Hepatocyte (in vitro differentiated cells): ENCODE data around the gene PGGHG. TPM values are rescaled to one million over a fixed set of nuclear protein-coding genes. Genes with fewer than 3 reads are reported as not detected.
A peak's percentile ranks its signal among the peaks of the same experiment; 100 is the strongest.
"Not testable (repeated sequence)": the region's sequence is repeated elsewhere in the genome, so short reads cannot be mapped to it uniquely, and the experiment has no call there.

Experiments used
- DNase-seq: peaks from one replicate; pipeline ENCODE4 v3.0.0-alpha.2; 2016; ENCODE audit warnings: low spot score
- H2AFZ ChIP-seq: fragments of 200-600 bp; sonication (generic); 2 replicates; pipeline ENCODE4 v1.6.0; 2016; ENCODE audit warnings: antibody characterized with exemption, mild to moderate bottlenecking
- H3K27ac ChIP-seq: fragments of 200-600 bp; sonication (generic); 2 replicates; pipeline ENCODE4 v1.5.1; 2016; ENCODE audit warnings: mild to moderate bottlenecking
- H3K27me3 ChIP-seq: fragments of 200-600 bp; sonication (generic); 2 replicates; pipeline ENCODE4 v1.6.1; 2016
- H3K36me3 ChIP-seq: fragments of 200-600 bp; sonication (generic); replicated peaks from 2 replicates; pipeline ENCODE4 v1.5.1; 2016; ENCODE audit warnings: low read depth; ENCODE audit not compliant: insufficient read depth
- H3K4me1 ChIP-seq: fragments of 200-600 bp; sonication (generic); 2 replicates; pipeline ENCODE4 v1.5.1; 2016; ENCODE audit warnings: mild to moderate bottlenecking, moderate library complexity; ENCODE audit not compliant: insufficient read depth
- H3K4me2 ChIP-seq: fragments of 200-600 bp; sonication (generic); 2 replicates; pipeline ENCODE4 v1.6.0; 2016
- H3K4me3 ChIP-seq: fragments of 200-600 bp; sonication (generic); 2 replicates; pipeline ENCODE4 v1.5.1; 2016; ENCODE audit warnings: mild to moderate bottlenecking
- H3K79me2 ChIP-seq: fragments of 200-600 bp; sonication (generic); 2 replicates; pipeline ENCODE4 v1.6.0; 2017; ENCODE audit warnings: mild to moderate bottlenecking
- H3K9me2 ChIP-seq: fragments of 200-600 bp; sonication (generic); replicated peaks from 2 replicates; pipeline ENCODE4 v1.6.0; 2017; ENCODE audit warnings: mild to moderate bottlenecking; ENCODE audit not compliant: insufficient read depth
- H3K9me3 ChIP-seq: fragments of 200-600 bp; sonication (generic); 2 replicates; pipeline ENCODE4 v1.5.1; 2016; ENCODE audit warnings: low read depth, mild to moderate bottlenecking
- H4K20me1 ChIP-seq: fragments of 200-600 bp; sonication (generic); 2 replicates; pipeline ENCODE4 v1.6.0; 2016; ENCODE audit warnings: mild to moderate bottlenecking; ENCODE audit not compliant: insufficient read depth, poor library complexity, severe bottlenecking
- EZH2 ChIP-seq: fragments of 200-600 bp; sonication (generic); IDR thresholded peaks from 2 replicates; pipeline ENCODE4 v1.6.1; 2016; ENCODE audit warnings: antibody characterized with exemption, mild to moderate bottlenecking, borderline replicate concordance
- EZH2phosphoT487 ChIP-seq: fragments of 200-600 bp; sonication (generic); IDR thresholded peaks from one replicate; pipeline ENCODE4 v1.6.1; 2018; ENCODE audit warnings: antibody characterized with exemption, mild to moderate bottlenecking, low read depth, moderate library complexity; ENCODE audit not compliant: unreplicated experiment, severe bottlenecking
- WGBS: methylation state at CpG from one replicate; pipeline ENCODE4 v1.1.6; 2016; ENCODE audit warnings: low lambda C conversion rate; ENCODE audit errors: missing lambda C conversion rate; 5-methylcytosine and 5-hydroxymethylcytosine counted together
- polyA plus RNA-seq: library from polyadenylated mRNA; unstranded; fragments of >200 nt; fragmentation: Nextera tagmentation; extraction: Ambion mirVana; gene quantifications from 2 replicates; pipeline ENCODE4 v1.2.1, GENCODE V29; 2016
- total RNA-seq: library from RNA; depleted of rRNA; stranded (reverse); fragments of >200 nt; gene quantifications from 2 replicates; pipeline ENCODE4 v1.2.3, GENCODE V29; 2014
- TF ChIP-seq, protein P1 (sequence below): fragments of 200-600 bp; sonication (generic); IDR thresholded peaks from 2 replicates; pipeline ENCODE4 v1.5.1; 2016; ENCODE audit warnings: antibody characterized with exemption, mild to moderate bottlenecking; ENCODE audit not compliant: poor library complexity

PGGHG gene
- total and polyA plus RNA-seq, 2 experiments from 2014 or later = 19.2 to 27.9 TPM

DNA sequence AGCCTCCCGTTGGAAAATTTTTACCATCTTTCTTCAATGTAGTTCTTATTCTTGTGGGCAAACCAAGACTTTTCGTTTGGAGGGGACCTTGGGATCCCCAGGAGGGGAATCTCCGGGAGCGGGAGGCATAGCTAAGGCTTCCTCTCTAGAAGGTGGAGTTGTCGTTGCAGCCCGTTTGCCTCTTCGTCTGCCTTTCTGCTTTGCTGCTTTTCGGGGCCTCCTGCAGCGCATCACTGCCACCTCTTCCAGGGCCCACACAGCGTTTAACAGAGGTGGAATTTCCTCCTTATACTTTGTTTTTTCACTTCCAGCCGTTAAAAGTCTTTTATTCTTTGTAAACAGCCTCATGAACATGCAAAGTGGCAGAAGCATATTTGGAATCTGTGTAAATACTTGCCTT, 35.2 kb downstream of the PGGHG start:
- no peak for DNase-seq
- Histone ChIP-seq H4K20me1 (no peaks in the 10 kb centered on the region), H3K27me3 (no peaks in the 10 kb centered on the region), H3K27ac (peak overlapping the region; percentile 90), H3K4me1 (peaks cover 29% of the 10 kb centered on the region), H3K4me3 (no peak overlapping the region), H2AFZ (peak overlapping the region; percentile 73), H3K9me3 (no peaks in the 10 kb centered on the region), H3K4me2 (peak overlapping the region; percentile 64), H3K9me2 (no peaks in the 10 kb centered on the region), H3K36me3 (no peaks in the 10 kb centered on the region), H3K79me2 (peaks cover 10% of the 10 kb centered on the region)
- 51% methylated on average over 11 of the region's 11 CpGs for WGBS
- TF ChIP-seq EZH2phosphoT487 (no peak), EZH2 (no peak)
- TF ChIP-seq, protein P1, sequence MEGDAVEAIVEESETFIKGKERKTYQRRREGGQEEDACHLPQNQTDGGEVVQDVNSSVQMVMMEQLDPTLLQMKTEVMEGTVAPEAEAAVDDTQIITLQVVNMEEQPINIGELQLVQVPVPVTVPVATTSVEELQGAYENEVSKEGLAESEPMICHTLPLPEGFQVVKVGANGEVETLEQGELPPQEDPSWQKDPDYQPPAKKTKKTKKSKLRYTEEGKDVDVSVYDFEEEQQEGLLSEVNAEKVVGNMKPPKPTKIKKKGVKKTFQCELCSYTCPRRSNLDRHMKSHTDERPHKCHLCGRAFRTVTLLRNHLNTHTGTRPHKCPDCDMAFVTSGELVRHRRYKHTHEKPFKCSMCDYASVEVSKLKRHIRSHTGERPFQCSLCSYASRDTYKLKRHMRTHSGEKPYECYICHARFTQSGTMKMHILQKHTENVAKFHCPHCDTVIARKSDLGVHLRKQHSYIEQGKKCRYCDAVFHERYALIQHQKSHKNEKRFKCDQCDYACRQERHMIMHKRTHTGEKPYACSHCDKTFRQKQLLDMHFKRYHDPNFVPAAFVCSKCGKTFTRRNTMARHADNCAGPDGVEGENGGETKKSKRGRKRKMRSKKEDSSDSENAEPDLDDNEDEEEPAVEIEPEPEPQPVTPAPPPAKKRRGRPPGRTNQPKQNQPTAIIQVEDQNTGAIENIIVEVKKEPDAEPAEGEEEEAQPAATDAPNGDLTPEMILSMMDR = no peak

DNA sequence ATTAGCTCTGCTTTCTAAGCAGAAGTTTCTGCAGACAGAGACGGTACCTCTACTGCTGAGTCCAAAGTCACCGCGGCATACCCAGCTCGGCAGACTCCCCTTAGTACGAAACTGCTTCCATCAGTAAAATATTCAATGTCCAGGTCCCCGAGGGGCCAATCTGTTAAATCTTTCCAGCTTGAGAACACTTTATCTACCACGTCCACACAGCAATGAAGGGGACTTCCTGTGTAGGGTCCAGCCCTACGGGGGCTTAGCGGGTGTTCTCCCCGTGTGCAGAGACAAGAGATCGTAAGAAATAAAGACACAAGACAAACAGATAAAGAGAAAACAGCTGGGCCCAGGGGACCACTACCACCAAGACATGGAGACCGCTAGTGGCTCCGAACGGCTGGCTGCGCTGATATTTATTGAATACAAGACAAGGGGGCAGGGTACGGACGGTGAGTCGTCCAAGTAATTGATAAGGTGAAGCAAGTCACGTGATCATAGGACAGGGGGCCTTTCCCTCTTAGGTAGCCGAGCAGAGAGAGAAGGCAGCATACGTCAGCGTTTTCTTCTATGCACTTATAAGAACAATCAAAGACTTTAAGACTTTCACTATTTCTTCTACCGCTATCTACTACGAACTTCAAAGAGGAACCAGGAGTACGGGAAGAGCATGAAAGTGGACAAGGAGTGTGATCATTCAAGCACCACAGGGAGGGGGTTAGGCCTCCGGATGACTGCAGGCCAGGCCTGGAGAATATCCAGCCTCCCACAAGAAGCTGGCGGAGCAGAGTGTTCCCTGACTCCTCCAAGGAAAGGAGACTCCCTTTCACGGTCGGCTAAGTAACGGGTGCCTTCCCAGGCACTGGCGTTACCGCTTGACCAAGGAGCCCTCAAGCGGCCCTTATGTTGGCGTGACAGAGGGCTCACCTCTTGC, 35.9 kb downstream of the PGGHG start:
- H3K9me3 ChIP-seq, DNase-seq, H3K9me2 ChIP-seq, H3K79me2 ChIP-seq, H3K36me3 ChIP-seq, H3K4me3 ChIP-seq, H4K20me1 ChIP-seq, H3K27me3 ChIP-seq: not testable (repeated sequence)
- Histone ChIP-seq H3K4me2 (peak overlapping the region; percentile 64), H2AFZ (peak overlapping the region; percentile 73), H3K27ac (peak overlapping the region; percentile 90), H3K4me1 (peaks cover 29% of the 10 kb centered on the region)
- 52% methylated on average over 29 of the region's 34 CpGs for WGBS

DNA sequence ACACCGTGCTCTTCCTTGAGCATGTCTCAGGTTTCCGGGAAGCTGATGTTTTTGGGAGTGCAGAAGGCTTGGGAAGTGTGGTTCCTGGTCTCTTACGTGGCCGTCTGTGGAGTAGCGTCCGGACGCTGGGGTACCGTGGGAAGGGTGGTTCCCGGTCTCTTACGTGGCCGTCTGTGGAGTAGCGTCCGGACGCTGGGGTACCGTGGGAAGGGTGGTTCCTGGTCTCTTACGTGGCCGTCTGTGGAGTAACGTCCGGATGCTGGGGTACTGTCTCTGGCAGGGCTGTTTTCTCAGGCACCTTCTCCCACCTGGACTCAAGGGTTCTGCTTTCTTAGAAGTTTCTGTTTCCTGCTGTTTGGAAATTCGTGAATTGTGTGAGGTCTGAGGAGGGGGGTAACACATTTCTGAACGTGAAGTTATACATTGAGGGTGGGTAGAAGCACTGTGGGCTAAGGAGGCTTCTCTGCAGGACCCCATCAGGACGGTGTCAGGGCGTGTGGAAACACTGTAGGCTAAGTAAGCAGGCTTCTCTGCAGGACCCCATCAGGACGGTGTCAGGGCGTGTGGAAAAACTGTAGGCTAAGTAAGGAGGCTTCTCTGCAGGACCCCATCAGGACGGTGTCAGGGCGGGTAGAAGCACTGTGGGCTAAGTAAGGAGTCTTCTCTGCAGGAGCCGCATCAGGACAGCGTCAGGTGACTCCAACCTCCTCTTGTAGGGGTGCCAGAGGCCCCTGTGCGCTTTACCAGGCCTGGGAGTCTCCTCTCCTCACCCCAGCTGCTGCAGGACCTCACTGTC, 37.1 kb downstream of the PGGHG start:
- TF ChIP-seq, protein P1 = no peak
- TF ChIP-seq EZH2 = no peak
- TF ChIP-seq EZH2phosphoT487 = no peak
- 91% methylated on average over 30 of the region's 30 CpGs for WGBS
- Histone ChIP-seq H3K27me3 (no peaks in the 10 kb centered on the region), H3K36me3 (no peaks in the 10 kb centered on the region), H3K4me1 (peaks cover 28% of the 10 kb centered on the region), H4K20me1 (no peaks in the 10 kb centered on the region), H3K27ac (peak overlapping the region; percentile 86), H2AFZ (no peak overlapping the region), H3K4me3 (no peak overlapping the region), H3K9me2 (no peaks in the 10 kb centered on the region), H3K9me3 (no peaks in the 10 kb centered on the region), H3K79me2 (no peaks in the 10 kb centered on the region), H3K4me2 (no peak overlapping the region)
- DNase-seq = no peak

DNA sequence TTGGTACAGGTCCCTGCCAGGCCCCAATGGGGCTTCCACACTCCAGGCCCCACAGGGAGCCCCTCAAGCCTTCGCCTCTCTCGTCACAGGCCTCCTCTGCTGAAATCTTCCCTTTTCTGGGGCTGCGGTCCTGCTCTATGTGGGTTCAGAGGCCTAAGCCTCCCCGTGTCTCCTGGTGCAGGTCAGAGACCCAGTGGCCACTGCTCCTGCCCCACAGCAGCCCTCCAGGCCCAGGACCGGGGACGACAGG, 37.6 kb downstream of the PGGHG start:
- H2AFZ ChIP-seq = no peak overlapping the region

More for the DNA sequence above, 37.6 kb downstream of the PGGHG start:
- Histone ChIP-seq H3K27me3 (no peaks in the 10 kb centered on the region), H3K79me2 (no peaks in the 10 kb centered on the region), H3K4me2 (no peak overlapping the region), H3K36me3 (no peaks in the 10 kb centered on the region), H3K9me3 (no peaks in the 10 kb centered on the region), H4K20me1 (no peaks in the 10 kb centered on the region), H3K4me1 (peaks cover 26% of the 10 kb centered on the region), H3K27ac (peak overlapping the region; percentile 86), H3K4me3 (no peak overlapping the region), H3K9me2 (no peaks in the 10 kb centered on the region)
- WGBS = 83% methylated on average over 6 of the region's 6 CpGs
- DNase-seq = no peak
- no peak for TF ChIP-seq EZH2
- TF ChIP-seq, protein P1 = no peak
- TF ChIP-seq EZH2phosphoT487 = no peak
